Measurements from ENCODE around the gene TFPI. TPM values are rescaled to one million over a fixed set of nuclear protein-coding genes. Genes with fewer than 3 reads are reported as not detected.

TFPI gene
- total and polyA plus RNA-seq, 10 of the 15 experiments (the other 5 are each of a cell fraction or from before 2014, with no cell fraction given), result 0.07 to 0.59 (median 0.34) TPM

- no peaks in the 10 kb centered on the region for H3K9me3 ChIP-seq (replicated peaks; ENCODE audit: control insufficient read depth, insufficient read depth, low read length)
- intact Hi-C loops (cut with micrococcal nuclease; ENCODE audit: unreplicated experiment) (no loop called here), in situ Hi-C loops (cut with MboI) (no loop called here)
- SMC1A ChIA-PET (ENCODE audit: uncharacterized antibody, unreplicated experiment), result interaction anchor here (0.7 to 1.5 kb wide), 8 partner anchors 9 to 68 kb away, joined by 3 to 7 read pairs (median 3); partner anchors contain the start of gene TFPI
- H3K79me2 ChIP-seq (ENCODE audit: control insufficient read depth, insufficient read depth, low read length), result no peaks in the 10 kb centered on the region
- H3K4me3 ChIP-seq, result no peak overlapping the region
- H3K27me3 ChIP-seq (replicated peaks in 1 of 2; ENCODE audit: control insufficient read depth in 2 of 2, insufficient read depth in 2 of 2, low read length in 1 of 2), result no peaks in the 10 kb centered on the region
- no peak overlapping the region for H3K4me2 ChIP-seq (ENCODE audit: control insufficient read depth, insufficient read depth)
- H3K9ac ChIP-seq (ENCODE audit: control insufficient read depth, insufficient read depth, low read length), result no peak overlapping the region
- TF ChIP-seq YBX1 (IDR thresholded peaks at IDR 0.05), result no peak
- no peak for TF ChIP-seq SIX5 (IDR thresholded peaks at IDR 0.05; ENCODE audit: low read depth, low read length, severe bottlenecking)
- TF ChIP-seq JUNB (IDR thresholded peaks at IDR 0.05), result no peak
- no peak for TF ChIP-seq NR2C1 (IDR thresholded peaks at IDR 0.05)
- no peak for TF ChIP-seq STAT1 (conservative IDR thresholded peaks at IDR 0.05)
- 10% methylated on average over 1 of the region's 1 CpG for WGBS (ENCODE audit: insufficient coverage, insufficient replicate concordance, low lambda C conversion rate, missing lambda C conversion rate)
- no peak for ATAC-seq
- DNase-seq (ENCODE audit: low read depth, low spot score), result no peak
- no peak overlapping the region for H3K27ac ChIP-seq (ENCODE audit: control insufficient read depth, insufficient read depth)
- CTCF ChIA-PET, result interaction anchor here (1.1 to 6.0 kb wide), 5 partner anchors 9 to 65 kb away, joined by 3 to 50 read pairs (median 4); partner anchors contain the start of gene TFPI
- POLR2A ChIA-PET, result no interaction called here
- BruUV-seq (replicated peaks), result no TSS peak
- no peak overlapping the region for H2AFZ ChIP-seq (ENCODE audit: control insufficient read depth, low read depth, low read length)
- RAD21 ChIA-PET (ENCODE audit: unreplicated experiment), result interaction anchor here (1.4 to 1.5 kb wide), 2 partner anchors 13 to 67 kb away, joined by 4 to 6 read pairs; no protein-coding TSS in a partner anchor
- no peaks in the 10 kb centered on the region for H4K20me1 ChIP-seq (ENCODE audit: control insufficient read depth, insufficient read depth)
- H3K36me3 ChIP-seq (ENCODE audit: control insufficient read depth in 2 of 2, insufficient read depth in 2 of 2, low read length in 1 of 2), result no peaks in the 10 kb centered on the region
- no peak for FAIRE-seq
- H3K4me1 ChIP-seq (ENCODE audit: control insufficient read depth, insufficient read depth, low read length), result no peaks in the 10 kb centered on the region
Observed at GRCh38 chr2:187566712-187567111, 12.5 kb upstream of the TFPI start.

- Histone ChIP-seq H3K27me3 (replicated peaks in 1 of 2; ENCODE audit: control insufficient read depth in 2 of 2, insufficient read depth in 2 of 2, low read length in 1 of 2) (no peaks in the 10 kb centered on the region), H3K79me2 (ENCODE audit: control insufficient read depth, insufficient read depth, low read length) (no peaks in the 10 kb centered on the region), H3K4me1 (ENCODE audit: control insufficient read depth, insufficient read depth, low read length) (no peaks in the 10 kb centered on the region), H2AFZ (ENCODE audit: control insufficient read depth, low read depth, low read length) (no peak overlapping the region), H3K4me3 (no peak overlapping the region), H3K9me3 (replicated peaks; ENCODE audit: control insufficient read depth, insufficient read depth, low read length) (no peaks in the 10 kb centered on the region), H3K4me2 (ENCODE audit: control insufficient read depth, insufficient read depth) (no peak overlapping the region), H3K36me3 (ENCODE audit: control insufficient read depth in 2 of 2, insufficient read depth in 2 of 2, low read length in 1 of 2) (no peaks in the 10 kb centered on the region), H3K9ac (ENCODE audit: control insufficient read depth, insufficient read depth, low read length) (no peak overlapping the region), H4K20me1 (ENCODE audit: control insufficient read depth, insufficient read depth) (no peaks in the 10 kb centered on the region), H3K27ac (ENCODE audit: control insufficient read depth, insufficient read depth) (no peak overlapping the region)
- BruUV-seq (replicated peaks), result no TSS peak
- ChIA-PET POLR2A (no interaction called here), CTCF (interaction anchor here (1.1 to 6.0 kb wide), 5 partner anchors 10 to 65 kb away, joined by 3 to 50 read pairs (median 4); partner anchors contain the start of gene TFPI), SMC1A (ENCODE audit: uncharacterized antibody, unreplicated experiment) (interaction anchor here (0.7 to 1.5 kb wide), 7 partner anchors 9 to 68 kb away, joined by 3 to 7 read pairs (median 3); partner anchors contain the start of gene TFPI), RAD21 (ENCODE audit: unreplicated experiment) (interaction anchor here (1.4 to 1.5 kb wide), 2 partner anchors 14 to 67 kb away, joined by 4 to 6 read pairs; no protein-coding TSS in a partner anchor)
- in situ Hi-C loops (cut with MboI), result no loop called here
- DNase-seq (ENCODE audit: low read depth, low spot score) (no peak), ATAC-seq (no peak), FAIRE-seq (no peak)
- intact Hi-C loops (cut with micrococcal nuclease; ENCODE audit: unreplicated experiment), result no loop called here
- no peak for TF ChIP-seq ZBTB33 (IDR thresholded peaks at IDR 0.05)
- no peak for TF ChIP-seq REST (IDR thresholded peaks at IDR 0.05; ENCODE audit: low read depth, low read length)
- no peak for TF ChIP-seq ESRRA (IDR thresholded peaks at IDR 0.05; ENCODE audit: low read length)
- TF ChIP-seq RB1 (IDR thresholded peaks at IDR 0.05; ENCODE audit: borderline replicate concordance), result no peak
- TF ChIP-seq NFYA (IDR thresholded peaks at IDR 0.05; ENCODE audit: borderline replicate concordance, low read depth, low read length), result no peak
- no peak for TF ChIP-seq DPF2 (IDR thresholded peaks at IDR 0.05)
- TF ChIP-seq ELK1 (IDR thresholded peaks at IDR 0.05; ENCODE audit: low read depth, low read length), result no peak
- no peak for TF ChIP-seq CHD4 (IDR thresholded peaks at IDR 0.05)
Observed at GRCh38 chr2:187566266-187566665, 12.0 kb upstream of the TFPI start.

All from GM12878 (cell line).